Fibroblast of lung (primary cell): ENCODE results near the gene ADGRL2. TPM values are rescaled to one million over a fixed set of nuclear protein-coding genes. Genes with fewer than 3 reads are reported as not detected.
A peak's percentile ranks its signal among the peaks of the same experiment; 100 is the strongest.

ENCODE experiments used
- DNase-seq, 2 donors: peaks; one replicate each; pipeline versions ENCODE4 v3.0.0 to v3.0.0-alpha.2; 2010; ENCODE audit warnings: low read depth in 2 of 2
- H2AFZ ChIP-seq: 2 replicates; pipeline ENCODE4 v1.5.1; 2012; ENCODE audit warnings: low read length, control low read depth, inconsistent platforms
- H3K27ac ChIP-seq: 2 replicates; pipeline ENCODE4 v1.5.1; 2011; ENCODE audit warnings: low read length, control low read depth; ENCODE audit not compliant: insufficient read depth
- H3K27me3 ChIP-seq: 2 replicates; pipeline ENCODE4 v1.5.1; 2011; ENCODE audit warnings: mild to moderate bottlenecking, low read length; ENCODE audit not compliant: control insufficient read depth, insufficient read depth
- H3K36me3 ChIP-seq: 2 replicates; pipeline ENCODE4 v1.5.1; 2011; ENCODE audit warnings: low read length; ENCODE audit not compliant: control insufficient read depth, insufficient read depth
- H3K4me1 ChIP-seq: 2 replicates; pipeline ENCODE4 v1.5.1; 2011; ENCODE audit warnings: low read length; ENCODE audit not compliant: control insufficient read depth, insufficient read depth; ENCODE audit errors: extremely low read depth
- H3K4me2 ChIP-seq: 2 replicates; pipeline ENCODE4 v1.5.1; 2011; ENCODE audit warnings: low read length, control low read depth; ENCODE audit not compliant: insufficient read depth; ENCODE audit errors: extremely low read depth
- H3K4me3 ChIP-seq, 4 experiments: fragments of 200-600 bp in 1 of 4; sonication (generic) in 1 of 4; replicated peaks in 1 of 4; 2 replicates each; pipeline ENCODE4 v1.5.1; 2011 to 2016; ENCODE audit warnings: low read length in 4 of 4, low read depth in 3 of 4, mild to moderate bottlenecking in 3 of 4, control low read depth in 2 of 4, inconsistent platforms in 1 of 4, mixed read lengths in 1 of 4; ENCODE audit not compliant: insufficient read depth in 1 of 4; ENCODE audit errors: control extremely low read depth in 1 of 4
- H3K79me2 ChIP-seq: 2 replicates; pipeline ENCODE4 v1.5.1; 2012; ENCODE audit warnings: mild to moderate bottlenecking, low read length, inconsistent platforms; ENCODE audit not compliant: control insufficient read depth, insufficient read depth
- H3K9ac ChIP-seq: 2 replicates; pipeline ENCODE4 v1.5.1; 2011; ENCODE audit warnings: mild to moderate bottlenecking, low read length, control low read depth; ENCODE audit not compliant: insufficient read depth
- H3K9me3 ChIP-seq: 2 replicates; pipeline ENCODE4 v1.5.1; 2012; ENCODE audit warnings: low read depth, low read length; ENCODE audit not compliant: control insufficient read depth, insufficient read depth
- H4K20me1 ChIP-seq: 2 replicates; pipeline ENCODE4 v1.5.1; 2011; ENCODE audit warnings: low read length; ENCODE audit not compliant: control insufficient read depth, insufficient read depth; ENCODE audit errors: extremely low read depth
- EZH2 ChIP-seq: IDR thresholded peaks from 2 replicates; pipeline ENCODE4 v1.5.1; 2012; ENCODE audit warnings: low read length, control low read depth, mild to moderate bottlenecking; ENCODE audit errors: missing control alignments
- polyA plus RNA-seq, 2 donors: library from polyadenylated mRNA; depleted of rRNA in 1 of 2; stranded (reverse) in 1 of 2; unstranded in 1 of 2; fragments of >200 nt; gene quantifications; 2 replicates each; pipeline ENCODE4 v1.2.1, GENCODE V29; 2011 to 2012; ENCODE audit warnings: missing spikeins in 1 of 2
- total RNA-seq: library from RNA; depleted of rRNA; stranded (reverse); fragments of >200 nt; gene quantifications from 2 replicates; pipeline ENCODE4 v1.2.1, GENCODE V29; 2014
- TF ChIP-seq, protein P1 (sequence below), 2 donors: IDR thresholded peaks in 1 of 2; conservative IDR thresholded peaks in 1 of 2; 1 replicate in 1 of 2; 2 replicates in 1 of 2; pipeline ENCODE4 v1.5.1; 2011 to 2012; ENCODE audit warnings: low read length in 2 of 2, control low read depth in 1 of 2, inconsistent platforms in 1 of 2, low read depth in 1 of 2, mild to moderate bottlenecking in 1 of 2

The ADGRL2 gene
- total and polyA plus RNA-seq, 2 donors (not counting 1 experiment from before 2014, with no cell fraction given) = 74.1 to 196 TPM

DNA sequence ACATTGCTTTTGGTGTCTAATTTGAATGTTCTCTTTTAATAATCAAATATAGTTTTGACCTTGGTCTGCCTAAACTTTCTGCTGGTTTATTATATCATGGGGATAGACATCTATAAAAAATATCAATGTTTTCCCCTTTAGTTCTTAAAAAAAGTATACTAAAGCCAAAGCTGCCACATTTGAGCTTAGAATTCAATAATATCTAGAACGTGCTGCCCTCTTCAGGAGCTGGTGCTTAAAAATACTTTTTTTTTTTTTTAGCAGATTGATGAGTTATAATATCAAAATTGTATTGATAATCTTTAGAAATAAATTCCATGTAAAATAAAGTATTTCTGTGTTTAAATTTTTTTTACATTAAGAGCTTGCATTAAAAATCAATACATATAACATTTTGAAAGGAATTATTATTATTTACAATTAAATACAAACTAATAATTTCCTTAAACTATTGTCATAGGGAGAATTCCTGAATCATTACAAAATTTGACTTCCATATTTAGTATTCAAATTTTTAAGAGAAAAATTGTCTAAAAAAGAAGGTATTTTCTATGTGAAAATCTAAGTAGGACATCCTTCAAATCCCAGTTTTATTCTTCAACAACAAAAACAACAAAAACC, 40.1 kb upstream of the ADGRL2 start:
- H3K4me3 ChIP-seq = no peak overlapping the region
- H3K9ac ChIP-seq = no peak overlapping the region
- H3K4me1 ChIP-seq = no peaks in the 10 kb centered on the region
- H3K27ac ChIP-seq = no peak overlapping the region
- H3K36me3 ChIP-seq = no peaks in the 10 kb centered on the region
- no peak overlapping the region for H2AFZ ChIP-seq
- no peak for TF ChIP-seq EZH2
- TF ChIP-seq, protein P1, sequence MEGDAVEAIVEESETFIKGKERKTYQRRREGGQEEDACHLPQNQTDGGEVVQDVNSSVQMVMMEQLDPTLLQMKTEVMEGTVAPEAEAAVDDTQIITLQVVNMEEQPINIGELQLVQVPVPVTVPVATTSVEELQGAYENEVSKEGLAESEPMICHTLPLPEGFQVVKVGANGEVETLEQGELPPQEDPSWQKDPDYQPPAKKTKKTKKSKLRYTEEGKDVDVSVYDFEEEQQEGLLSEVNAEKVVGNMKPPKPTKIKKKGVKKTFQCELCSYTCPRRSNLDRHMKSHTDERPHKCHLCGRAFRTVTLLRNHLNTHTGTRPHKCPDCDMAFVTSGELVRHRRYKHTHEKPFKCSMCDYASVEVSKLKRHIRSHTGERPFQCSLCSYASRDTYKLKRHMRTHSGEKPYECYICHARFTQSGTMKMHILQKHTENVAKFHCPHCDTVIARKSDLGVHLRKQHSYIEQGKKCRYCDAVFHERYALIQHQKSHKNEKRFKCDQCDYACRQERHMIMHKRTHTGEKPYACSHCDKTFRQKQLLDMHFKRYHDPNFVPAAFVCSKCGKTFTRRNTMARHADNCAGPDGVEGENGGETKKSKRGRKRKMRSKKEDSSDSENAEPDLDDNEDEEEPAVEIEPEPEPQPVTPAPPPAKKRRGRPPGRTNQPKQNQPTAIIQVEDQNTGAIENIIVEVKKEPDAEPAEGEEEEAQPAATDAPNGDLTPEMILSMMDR (conservative IDR thresholded peaks at IDR 0.05 in 1 of 2, IDR thresholded peaks at IDR 0.05 in 1 of 2; ENCODE audit: low read depth in 1 of 2, low read length in 2 of 2) = peak; percentile 41 to 52
- no peaks in the 10 kb centered on the region for H3K79me2 ChIP-seq
- H3K27me3 ChIP-seq = no peaks in the 10 kb centered on the region
- peak; percentile 27 to 75 for DNase-seq
- no peak overlapping the region for H3K4me2 ChIP-seq
- no peaks in the 10 kb centered on the region for H3K9me3 ChIP-seq
- H4K20me1 ChIP-seq = no peaks in the 10 kb centered on the region

DNA sequence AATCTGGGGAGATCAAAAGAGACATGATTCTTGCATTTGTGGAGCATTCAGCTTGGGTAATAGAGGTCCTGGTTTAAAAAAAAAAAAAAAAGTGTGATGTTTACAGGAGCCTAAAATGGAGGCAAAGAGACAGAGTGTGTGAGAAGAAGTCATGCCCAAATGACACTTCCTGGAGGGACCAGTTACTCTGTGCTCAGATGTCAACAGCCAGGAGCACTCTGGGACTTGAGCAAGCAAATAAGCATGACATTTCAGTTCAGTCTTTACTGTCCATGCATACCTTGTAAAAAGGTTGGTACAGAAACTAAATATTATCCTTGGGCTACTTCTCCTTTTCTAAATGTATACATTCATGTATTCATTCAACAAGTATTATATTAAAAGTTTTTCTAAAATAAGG, 25.2 kb upstream of the ADGRL2 start:
- no peaks in the 10 kb centered on the region for H4K20me1 ChIP-seq
- no peaks in the 10 kb centered on the region for H3K79me2 ChIP-seq
- H3K9me3 ChIP-seq = no peaks in the 10 kb centered on the region
- no peak for DNase-seq
- H3K4me3 ChIP-seq = no peak overlapping the region
- no peak overlapping the region for H2AFZ ChIP-seq
- TF ChIP-seq, protein P1 (conservative IDR thresholded peaks at IDR 0.05 in 1 of 2, IDR thresholded peaks at IDR 0.05 in 1 of 2; ENCODE audit: low read depth in 1 of 2, low read length in 2 of 2) = no peak
- no peak for TF ChIP-seq EZH2
- no peaks in the 10 kb centered on the region for H3K36me3 ChIP-seq
- H3K27me3 ChIP-seq = no peaks in the 10 kb centered on the region
- H3K27ac ChIP-seq = no peak overlapping the region
- H3K4me2 ChIP-seq = no peak overlapping the region
- no peak overlapping the region for H3K9ac ChIP-seq
- H3K4me1 ChIP-seq = no peaks in the 10 kb centered on the region

DNA sequence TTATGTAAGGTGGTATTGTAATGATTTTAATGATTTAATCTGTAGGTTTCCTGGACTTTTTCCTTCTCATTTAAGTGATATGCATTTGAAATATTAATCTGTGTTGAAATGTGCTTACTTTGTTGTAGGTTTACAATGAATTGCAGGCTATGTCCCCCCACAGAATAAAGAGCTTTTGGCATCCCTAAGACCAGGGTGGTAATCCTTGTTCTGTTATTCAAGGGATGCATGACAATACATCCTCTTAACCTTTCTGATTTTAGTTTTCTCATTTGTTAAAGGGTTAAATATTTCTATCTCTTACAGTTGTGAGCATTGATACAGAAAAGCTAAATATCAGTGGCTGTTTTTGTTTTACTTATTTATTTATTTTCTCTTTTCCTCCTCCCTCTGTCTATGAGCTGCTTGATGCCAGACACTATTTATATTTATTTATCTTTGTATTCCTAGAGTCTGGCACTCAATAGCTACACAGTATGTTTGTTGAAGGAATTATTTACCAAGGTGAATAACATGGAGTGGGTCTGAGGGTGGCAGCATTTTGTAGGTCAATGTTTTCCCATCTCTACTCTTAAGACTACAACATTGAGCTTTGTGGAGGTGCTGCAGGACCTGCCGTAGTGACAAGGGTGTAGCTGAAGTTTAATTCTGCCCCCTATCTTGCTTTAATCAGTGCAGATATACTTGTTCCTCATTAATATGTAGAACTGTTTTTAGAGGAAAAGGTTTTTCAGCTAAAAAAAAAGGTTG, 19.9 kb upstream of the ADGRL2 start:
- H2AFZ ChIP-seq = no peak overlapping the region
- no peaks in the 10 kb centered on the region for H3K9me3 ChIP-seq
- no peak overlapping the region for H3K9ac ChIP-seq
- H3K27ac ChIP-seq = no peak overlapping the region
- H4K20me1 ChIP-seq = no peaks in the 10 kb centered on the region
- no peaks in the 10 kb centered on the region for H3K36me3 ChIP-seq
- H3K4me1 ChIP-seq = no peaks in the 10 kb centered on the region
- H3K4me3 ChIP-seq = no peak overlapping the region
- TF ChIP-seq EZH2 = no peak
- TF ChIP-seq, protein P1 (conservative IDR thresholded peaks at IDR 0.05 in 1 of 2, IDR thresholded peaks at IDR 0.05 in 1 of 2; ENCODE audit: low read depth in 1 of 2, low read length in 2 of 2) = no peak
- DNase-seq = no peak
- no peak overlapping the region for H3K4me2 ChIP-seq
- no peaks in the 10 kb centered on the region for H3K79me2 ChIP-seq
- H3K27me3 ChIP-seq = no peaks in the 10 kb centered on the region
